Esophagus squamous epithelium (tissue), 4 donors: ENCODE data around the gene CXorf58.

ENCODE experiments used
- POLR2A ChIP-seq, 4 donors: fragments of 450-650 bp; IDR thresholded peaks; one replicate each; pipeline ENCODE4 v1.6.1; 2017; ENCODE audit warnings: antibody characterized with exemption in 4 of 4, mild to moderate bottlenecking in 4 of 4, moderate library complexity in 3 of 4
- TF ChIP-seq, protein P1 (sequence below), 6 experiments: fragments of 450-650 bp in 4 of 6; fragments of 200-600 bp in 2 of 6; sonication (generic) in 2 of 6; IDR thresholded peaks; one replicate each; pipeline ENCODE4 v1.5.1; 2016 to 2019; ENCODE audit warnings: antibody characterized with exemption in 6 of 6, mild to moderate bottlenecking in 4 of 6, moderate library complexity in 4 of 6

GRCh38 chrX:23919148-23919547, 11.3 kb downstream of the CXorf58 start:
- TF ChIP-seq, protein P1, sequence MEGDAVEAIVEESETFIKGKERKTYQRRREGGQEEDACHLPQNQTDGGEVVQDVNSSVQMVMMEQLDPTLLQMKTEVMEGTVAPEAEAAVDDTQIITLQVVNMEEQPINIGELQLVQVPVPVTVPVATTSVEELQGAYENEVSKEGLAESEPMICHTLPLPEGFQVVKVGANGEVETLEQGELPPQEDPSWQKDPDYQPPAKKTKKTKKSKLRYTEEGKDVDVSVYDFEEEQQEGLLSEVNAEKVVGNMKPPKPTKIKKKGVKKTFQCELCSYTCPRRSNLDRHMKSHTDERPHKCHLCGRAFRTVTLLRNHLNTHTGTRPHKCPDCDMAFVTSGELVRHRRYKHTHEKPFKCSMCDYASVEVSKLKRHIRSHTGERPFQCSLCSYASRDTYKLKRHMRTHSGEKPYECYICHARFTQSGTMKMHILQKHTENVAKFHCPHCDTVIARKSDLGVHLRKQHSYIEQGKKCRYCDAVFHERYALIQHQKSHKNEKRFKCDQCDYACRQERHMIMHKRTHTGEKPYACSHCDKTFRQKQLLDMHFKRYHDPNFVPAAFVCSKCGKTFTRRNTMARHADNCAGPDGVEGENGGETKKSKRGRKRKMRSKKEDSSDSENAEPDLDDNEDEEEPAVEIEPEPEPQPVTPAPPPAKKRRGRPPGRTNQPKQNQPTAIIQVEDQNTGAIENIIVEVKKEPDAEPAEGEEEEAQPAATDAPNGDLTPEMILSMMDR (IDR thresholded peaks at IDR 0.05), result no peak
- no peak for TF ChIP-seq POLR2A (IDR thresholded peaks at IDR 0.05)
